ENCODE measurements around the gene DBN1.

DBN1 gene

DNA sequence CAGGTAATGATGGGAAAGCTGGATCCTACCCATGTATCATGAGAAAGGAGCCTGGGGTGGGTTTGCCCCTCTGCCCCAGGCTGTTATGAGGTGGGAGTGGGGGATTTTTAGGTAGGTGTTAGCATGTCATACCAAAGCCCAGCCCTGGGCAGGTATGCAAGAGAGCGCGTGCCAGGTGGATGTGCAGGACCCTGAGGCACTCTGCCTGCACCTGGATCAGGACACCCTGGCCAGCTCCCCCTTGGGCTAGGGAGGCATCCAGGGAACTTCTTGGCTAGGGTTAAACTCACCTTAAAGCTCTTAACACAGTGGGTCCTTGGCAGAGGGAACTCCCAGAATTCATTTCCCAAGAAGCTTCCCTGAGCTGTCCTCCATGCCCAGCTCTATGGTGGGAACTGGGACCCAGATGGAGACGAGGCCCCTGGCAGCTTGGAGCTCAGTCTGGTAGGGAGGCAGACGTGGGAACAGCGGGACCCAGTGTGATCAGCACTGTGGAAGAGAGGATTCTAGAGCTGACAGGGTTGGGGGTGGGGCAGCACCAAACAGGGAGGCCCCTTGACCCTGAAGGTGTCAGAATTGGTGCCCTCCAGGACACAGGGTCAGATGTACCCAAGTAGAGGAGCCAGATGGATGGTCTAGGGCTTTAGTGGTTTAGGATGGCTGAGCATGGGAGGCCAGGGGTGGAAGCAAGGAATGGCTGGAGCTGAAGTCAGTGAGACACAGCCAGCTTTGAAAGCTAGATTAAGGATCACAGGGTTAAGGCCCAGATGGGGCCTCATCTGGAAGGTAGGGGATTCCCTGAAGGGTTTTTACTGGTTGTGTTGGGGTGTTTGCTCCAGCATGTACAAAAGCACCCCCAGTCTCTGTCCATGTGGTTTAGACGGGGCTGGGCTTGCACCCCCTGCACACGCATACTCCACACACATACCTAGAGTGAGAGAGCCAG is 29.1 kb downstream of the DBN1 start:
- no peak for DNase-seq (ENCODE audit: low read depth, low spot score)

DNA sequence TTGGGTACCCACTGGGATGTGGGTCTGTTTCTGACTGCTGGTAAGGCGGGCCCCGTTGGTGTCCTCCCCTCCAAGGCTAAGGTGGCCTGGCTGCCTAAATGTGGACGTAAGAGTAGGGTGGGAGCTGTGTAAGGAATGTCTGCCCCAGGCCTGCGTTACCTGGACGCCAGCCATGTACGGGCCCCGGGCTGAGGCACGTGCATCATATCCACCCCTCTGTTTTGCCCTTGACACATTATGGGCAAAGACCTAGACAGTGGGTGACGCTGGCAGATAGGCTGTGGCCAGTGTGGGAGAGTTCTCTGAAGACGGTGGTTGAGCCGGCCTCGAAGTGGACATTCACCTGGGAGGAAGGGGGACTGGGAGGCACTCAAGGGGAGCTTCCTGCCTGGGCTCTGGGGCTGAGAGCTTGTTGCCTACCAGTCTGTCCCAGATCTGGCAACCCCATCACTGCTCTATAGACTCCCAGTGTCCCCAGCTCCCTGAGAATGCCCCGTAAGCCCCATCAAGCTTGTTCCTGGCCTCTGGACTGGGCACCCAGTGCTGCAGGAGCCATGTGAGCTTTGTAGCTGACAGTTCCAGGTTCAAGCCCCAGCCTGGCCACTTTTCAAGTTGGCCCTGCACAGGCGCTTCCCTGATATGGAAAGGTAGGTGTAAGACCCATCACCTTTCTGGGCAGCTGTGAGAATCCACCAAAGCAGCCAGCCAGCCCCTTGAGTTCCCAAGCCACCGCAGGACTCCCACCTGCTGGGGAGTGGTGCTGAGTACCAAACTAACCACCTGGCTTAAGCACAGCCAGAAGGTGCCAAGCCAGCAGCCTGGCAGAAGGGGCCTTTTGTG is 30.1 kb downstream of the DBN1 start:
- DNase-seq (ENCODE audit: low read depth, low spot score): no peak

DNA sequence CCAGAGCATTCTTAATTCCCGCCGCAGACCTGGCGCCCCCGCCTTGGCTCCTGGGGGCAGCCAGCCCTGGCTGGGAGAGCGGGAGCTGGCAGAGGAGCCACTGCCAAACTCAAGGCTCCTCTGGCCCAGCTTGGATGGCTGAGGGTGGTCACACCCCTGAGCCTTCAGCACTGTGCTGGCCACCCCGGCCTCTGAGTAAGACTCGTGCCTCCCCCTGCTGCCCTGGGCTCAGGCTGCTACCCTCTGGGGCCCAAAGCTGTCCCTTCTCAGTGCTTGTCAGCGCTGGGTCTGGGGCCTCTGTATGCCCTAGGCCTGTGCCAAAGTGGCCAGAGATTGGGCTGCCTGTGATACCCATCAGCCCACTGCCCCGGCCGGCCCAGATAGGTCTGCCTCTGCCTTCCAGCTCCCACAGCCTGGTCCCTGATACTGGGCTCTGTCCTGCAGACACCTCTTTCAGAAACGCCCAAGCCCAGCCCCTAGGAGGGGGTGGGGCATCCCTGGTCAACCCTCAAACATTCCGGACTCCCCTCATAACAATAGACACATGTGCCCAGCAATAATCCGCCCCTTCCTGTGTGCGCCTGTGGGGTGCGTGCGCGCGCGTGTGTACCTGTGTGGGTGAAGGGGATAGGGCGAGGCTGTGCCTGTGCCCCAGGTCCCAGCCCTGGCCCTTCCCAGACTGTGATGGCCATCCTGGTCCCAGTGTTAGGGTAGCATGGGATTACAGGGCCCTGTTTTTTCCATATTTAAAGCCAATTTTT is 31.2 kb downstream of the DBN1 start:
- no peak for DNase-seq (ENCODE audit: low read depth, low spot score)

DNA sequence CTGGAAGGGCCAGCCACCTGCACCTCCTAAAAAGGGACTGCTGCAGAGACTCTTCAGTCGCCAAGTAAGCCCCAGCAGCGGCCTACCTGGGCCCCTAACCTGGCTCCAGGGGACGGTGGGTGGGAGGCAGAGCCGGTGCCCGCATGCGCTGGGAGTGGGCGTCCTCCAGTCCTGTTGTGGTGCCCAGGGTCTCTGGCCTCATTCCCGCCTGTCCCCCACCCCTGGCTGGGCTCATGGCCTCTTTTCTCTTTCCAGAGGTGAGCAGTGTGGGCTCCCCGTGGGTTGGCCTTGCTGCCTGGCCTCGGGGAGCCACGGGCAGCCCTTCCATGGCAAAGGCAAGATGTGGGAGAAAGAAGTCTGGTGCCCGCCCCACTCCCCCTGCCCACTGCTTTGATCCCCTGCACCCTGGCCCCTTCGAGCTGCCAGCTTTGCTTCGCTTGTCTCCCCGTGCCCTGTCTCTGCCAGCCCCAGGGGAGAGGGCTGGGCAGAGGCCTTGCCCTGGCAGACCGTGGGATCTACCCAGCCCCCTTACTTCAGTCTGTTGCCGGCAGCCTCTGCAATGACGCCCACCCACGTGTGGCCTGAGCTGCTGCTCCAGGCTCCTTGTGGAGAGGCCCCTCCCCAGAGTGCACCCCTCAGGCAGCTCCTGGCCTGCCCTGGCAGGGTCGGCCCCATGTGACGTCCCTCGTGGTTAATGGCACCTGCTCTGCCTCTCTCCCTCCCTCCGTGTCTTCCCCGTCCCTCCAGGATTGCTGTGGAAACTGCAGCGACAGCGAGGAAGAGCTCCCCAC is 32.2 kb downstream of the DBN1 start:
- DNase-seq (ENCODE audit: low read depth, low spot score): no peak

DNA sequence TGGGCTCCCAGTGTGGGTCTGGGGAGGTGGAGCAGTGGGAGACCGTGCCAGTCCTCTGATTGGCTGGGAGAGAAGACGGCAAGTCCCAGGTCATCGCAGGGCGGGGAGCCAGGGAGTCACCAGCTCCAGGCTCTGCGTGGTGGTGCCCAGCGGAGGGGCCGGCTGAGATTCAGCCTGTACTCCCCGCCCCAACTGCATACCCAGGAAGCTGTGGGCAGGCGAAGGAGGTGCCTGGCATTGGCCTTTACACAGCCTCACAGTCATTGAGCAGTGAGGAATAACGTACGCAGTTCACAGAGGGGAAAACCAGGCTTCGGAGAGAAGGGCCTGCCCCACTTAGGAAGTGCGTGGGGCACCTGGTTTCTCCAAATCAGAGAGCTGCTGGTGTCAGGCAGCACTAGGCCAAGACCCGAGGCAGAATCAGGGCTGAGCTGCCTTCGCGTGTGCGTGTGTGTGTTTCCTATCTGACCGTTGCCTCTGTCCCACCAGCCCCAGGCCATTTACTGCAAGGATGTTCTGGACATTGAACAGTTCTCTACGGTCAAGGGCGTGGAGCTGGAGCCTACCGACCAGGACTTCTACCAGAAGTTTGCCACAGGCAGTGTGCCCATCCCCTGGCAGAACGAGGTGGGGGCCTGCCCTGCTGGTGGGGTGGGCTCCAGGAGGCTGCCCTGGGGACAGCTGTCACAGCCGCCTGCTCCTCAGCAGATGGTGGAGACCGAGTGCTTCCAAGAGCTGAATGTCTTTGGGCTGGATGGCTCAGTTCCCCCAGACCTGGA is 33.0 kb downstream of the DBN1 start:
- DNase-seq (ENCODE audit: low read depth, low spot score): no peak

GRCh38 chr5:177439518-177440053 is 33.8 kb downstream of the DBN1 start:
- DNase-seq (ENCODE audit: low read depth, low spot score): no peak

DNA sequence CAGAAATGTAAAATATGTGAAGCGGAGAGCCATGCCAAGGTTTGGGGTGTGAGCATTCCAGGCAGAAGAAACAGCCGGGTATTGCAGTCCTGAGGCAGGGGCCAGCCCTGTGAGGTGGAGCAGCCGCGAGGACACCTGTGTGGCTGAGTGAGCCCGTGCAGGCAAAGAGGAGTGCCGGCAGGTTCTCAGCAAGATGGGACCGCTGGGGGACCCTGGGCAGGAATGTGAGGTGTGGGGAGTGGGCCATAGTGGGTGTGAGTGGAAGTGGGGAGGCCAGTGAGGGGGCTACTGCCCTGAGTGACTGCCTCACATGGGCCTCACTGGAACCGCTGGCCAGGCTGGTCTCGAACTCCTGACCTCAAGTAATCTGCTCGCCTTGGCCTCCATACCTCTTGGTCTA is 35.0 kb downstream of the DBN1 start:
- no peak for DNase-seq (ENCODE audit: low read depth, low spot score)

DNA sequence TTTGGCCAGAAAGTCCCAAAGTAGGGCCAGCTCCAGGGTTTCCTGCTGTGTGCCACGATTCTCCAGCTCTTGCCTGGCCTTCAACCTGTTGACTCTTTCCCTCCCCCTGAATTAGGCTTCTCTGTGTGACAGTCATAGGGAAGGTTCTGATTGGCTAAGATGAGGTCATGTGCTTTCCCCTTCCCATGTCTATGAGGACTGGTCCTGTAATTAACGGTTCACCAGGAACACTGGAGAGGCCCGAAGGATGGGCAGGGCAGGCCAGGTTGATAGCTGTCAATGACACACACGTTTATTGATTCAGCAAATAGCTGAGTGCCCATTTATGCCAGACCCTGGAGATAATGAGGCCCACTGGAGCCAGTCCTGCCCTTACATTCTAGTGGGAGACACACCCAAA is 35.8 kb downstream of the DBN1 start:
- no peak for DNase-seq (ENCODE audit: low read depth, low spot score)

DNA sequence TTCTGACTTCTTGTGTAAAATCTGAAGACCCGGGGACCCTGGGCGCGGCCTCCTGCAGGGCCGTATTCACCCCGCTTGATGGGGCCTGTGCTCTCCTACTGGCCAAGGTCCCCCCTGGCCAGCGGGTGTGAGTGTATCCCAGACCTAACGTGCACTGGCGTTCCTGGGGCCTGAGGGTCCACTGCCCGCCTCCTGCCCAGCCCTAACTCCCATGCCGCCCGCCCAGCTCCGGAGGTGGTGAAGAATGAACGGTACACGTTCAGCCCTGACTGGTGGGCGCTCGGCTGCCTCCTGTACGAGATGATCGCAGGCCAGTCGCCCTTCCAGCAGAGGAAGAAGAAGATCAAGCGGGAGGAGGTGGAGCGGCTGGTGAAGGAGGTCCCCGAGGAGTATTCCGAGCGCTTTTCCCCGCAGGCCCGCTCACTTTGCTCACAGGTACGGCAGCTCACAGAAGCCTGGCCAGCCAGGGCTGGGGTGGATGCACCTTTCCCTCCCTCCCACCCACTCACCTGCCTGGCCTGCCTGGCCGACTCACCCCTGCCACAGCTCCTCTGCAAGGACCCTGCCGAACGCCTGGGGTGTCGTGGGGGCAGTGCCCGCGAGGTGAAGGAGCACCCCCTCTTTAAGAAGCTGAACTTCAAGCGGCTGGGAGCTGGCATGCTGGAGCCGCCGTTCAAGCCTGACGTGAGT is 37.4 kb downstream of the DBN1 start:
- DNase-seq (ENCODE audit: low read depth, low spot score): no peak

DNA sequence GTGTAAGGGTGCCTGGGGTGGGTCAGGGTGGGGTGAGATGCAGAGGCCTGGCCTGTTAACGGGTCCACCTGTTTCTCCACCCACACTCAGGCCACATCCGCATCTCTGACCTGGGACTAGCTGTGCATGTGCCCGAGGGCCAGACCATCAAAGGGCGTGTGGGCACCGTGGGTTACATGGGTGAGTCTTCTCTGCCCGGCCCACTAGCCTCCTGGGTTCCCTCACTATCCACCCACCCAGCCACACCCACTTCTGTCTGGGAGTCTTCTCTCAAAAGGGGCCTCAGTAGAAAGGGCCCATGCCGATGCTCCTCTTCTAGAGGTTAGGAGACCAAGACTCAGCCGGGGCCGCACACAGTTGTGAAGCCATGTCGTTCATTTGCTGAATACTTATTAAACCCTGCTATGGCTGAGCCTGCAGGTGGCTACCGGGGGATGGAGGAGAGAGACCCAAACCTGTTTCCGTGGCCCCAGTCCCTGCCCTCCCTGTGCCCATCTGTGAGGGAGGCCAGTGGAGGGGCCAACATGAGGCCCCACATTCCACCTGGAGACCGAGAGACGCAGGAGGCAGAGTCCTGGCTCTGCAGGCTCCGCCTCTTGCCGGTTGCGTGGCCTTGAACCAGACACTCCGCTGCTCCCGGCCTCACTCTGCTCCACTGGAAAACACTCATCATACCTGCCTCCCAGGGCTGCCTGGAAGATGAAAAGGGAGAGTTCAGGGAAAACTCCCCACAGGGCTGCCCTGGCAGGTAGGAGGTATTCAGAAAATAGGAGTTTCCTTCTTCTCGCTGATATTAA is 38.3 kb downstream of the DBN1 start:
- DNase-seq (ENCODE audit: low read depth, low spot score): no peak

DNA sequence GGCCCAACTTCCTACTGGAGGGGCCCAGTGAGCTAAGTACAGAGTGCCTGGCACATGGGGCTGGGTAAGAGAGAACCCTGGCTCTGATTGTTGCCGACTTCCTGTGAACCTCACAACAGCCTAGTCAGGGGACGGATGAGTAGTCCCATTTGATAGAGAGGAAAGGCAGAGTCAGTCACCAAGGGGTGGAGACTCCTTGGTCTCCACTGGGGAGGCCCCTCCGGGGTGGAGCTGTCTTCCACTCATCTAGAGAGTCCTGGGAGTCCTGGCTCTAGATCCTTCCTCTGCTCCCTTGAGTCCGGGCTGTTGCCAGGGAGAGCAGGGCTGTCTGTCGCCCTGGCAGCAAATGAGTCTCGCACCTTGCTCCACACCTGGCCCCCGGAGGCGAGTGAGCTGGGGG is 39.0 kb downstream of the DBN1 start:
- DNase-seq (ENCODE audit: low read depth, low spot score): no peak

DNA sequence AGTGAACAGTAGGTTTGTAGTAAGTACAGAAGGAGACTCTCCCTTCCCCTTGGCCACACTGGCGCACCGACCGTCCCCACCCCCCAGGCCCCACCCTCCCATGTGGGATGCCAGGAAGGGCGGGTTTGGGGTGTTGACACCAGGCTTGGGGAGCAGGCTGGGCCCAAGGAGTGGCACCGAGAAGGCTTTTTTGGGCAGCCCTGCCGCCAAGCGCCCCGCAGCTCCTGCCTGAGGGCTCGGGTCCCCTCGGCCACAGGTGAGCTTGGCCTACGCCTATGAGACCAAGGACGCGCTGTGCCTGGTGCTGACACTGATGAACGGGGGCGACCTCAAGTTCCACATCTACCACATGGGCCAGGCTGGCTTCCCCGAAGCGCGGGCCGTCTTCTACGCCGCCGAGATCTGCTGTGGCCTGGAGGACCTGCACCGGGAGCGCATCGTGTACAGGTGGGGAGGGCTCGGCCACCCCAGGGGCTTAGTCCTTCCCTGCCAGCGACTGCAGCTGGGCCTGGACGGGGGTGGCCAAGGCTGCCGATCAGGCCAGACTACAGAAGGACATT is 39.7 kb downstream of the DBN1 start:
- DNase-seq (ENCODE audit: low read depth, low spot score): no peak

DNA sequence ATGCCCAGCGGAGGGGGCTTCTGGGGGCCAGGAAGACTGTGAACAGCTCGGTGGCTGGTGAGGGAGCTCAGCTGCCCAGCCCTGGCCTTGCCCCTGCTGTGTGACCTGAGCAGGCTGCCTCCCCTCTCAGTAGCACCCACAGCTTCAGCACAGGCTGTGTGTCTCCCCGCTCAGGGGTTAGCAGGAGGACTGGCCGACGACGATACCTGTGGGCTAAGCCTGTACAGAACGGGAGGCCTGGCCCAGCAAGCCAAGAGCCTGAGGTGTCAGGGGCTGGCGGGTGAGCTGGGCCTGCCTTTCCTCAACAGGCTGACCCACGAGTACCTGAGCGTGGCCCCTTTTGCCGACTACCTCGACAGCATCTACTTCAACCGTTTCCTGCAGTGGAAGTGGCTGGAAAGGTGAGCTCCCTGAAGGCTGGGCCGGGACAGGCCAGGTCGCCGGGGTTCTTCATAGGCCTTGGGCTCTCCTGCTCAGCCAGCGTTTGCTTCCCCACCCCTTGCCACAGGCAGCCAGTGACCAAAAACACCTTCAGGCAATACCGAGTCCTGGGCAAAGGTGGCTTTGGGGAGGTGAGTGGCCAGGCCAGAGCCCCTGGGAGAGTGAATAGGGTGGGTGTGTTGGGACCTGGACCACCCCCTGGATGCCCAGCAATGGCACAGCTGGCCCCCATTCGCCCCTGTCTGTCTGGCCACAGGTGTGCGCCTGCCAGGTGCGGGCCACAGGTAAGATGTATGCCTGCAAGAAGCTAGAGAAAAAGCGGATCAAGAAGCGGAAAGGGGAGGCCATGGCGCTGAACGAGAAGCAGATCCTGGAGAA is 40.4 kb downstream of the DBN1 start:
- no peak for DNase-seq (ENCODE audit: low read depth, low spot score)

GRCh38 chr5:177432143-177432838 is 41.1 kb downstream of the DBN1 start:
- DNase-seq (ENCODE audit: low read depth, low spot score): no peak

- DNase-seq (ENCODE audit: low read depth, low spot score): no peak
Measured at GRCh38 chr5:177431317-177432142, 41.9 kb downstream of the DBN1 start.

DNA sequence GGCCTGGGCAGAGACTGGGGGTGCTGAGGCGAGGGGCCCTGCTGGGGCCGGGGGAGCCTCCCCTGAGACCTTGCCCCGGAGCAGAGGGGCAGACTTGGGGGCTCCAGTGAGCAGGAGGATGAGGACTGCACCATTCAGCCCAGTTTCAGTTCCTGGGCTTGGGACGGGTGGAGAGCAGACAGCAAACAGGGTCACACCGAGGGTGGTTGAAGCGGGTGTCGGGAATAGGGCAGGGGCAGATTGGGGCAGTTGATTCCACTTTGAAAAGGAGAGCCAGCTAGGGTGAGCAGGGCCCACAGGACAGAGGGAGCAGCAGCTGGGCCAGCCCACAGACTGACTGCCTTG is 42.5 kb downstream of the DBN1 start:
- DNase-seq (ENCODE audit: low read depth, low spot score): no peak

Measured in activated naive CD8-positive, alpha-beta T cell treated with anti-CD3 and anti-CD28 coated beads, Interleukin-2, amount 50 U/mL, for 16 hours (primary cell).